Panc1 (cell line): ENCODE measurements around the gene MEIOC. TPM values are rescaled to one million over a fixed set of nuclear protein-coding genes. Genes with fewer than 3 reads are reported as not detected.

Experiments used
- ATAC-seq: fragments of 200-7000 bp; cut with Tn5 transposase; 2 replicates; pipeline ENCODE4 v1.9.1; 2020; ENCODE audit warnings: mild to moderate bottlenecking, moderate library complexity
- BruUV-seq: library from RNA; stranded (reverse); fragments of 400-500 nt; replicated peaks from 2 replicates; lab custom pipeline; 2021; lab: Mats Ljungman, UMichigan
- CTCF ChIA-PET: fragments of 300-600 bp; sonication (Branson Sonifier 250); formaldehyde crosslinking; loops from one replicate; lab custom pipeline; 2022; ENCODE audit warnings: antibody characterized with exemption; lab: Charles Lee
- POLR2A ChIA-PET: fragments of 300-600 bp; sonication (Branson Sonifier 250); formaldehyde crosslinking; loops from one replicate; lab custom pipeline; 2022; ENCODE audit warnings: antibody characterized with exemption; lab: Charles Lee
- DNase-seq: peaks from one replicate; pipeline ENCODE4 v3.0.0-alpha.2; 2010; ENCODE audit warnings: low read depth, low spot score
- H3K27ac ChIP-seq: 2 replicates; pipeline ENCODE4 v1.5.1; 2011; ENCODE audit warnings: mild to moderate bottlenecking, low read length, inconsistent platforms
- H3K27me3 ChIP-seq: fragments of 200-500 bp; sonication (Bioruptor generic); 2 replicates; pipeline ENCODE4 v1.6.0; 2014; ENCODE audit warnings: low read length, inconsistent platforms; ENCODE audit not compliant: control insufficient read depth, insufficient read depth
- H3K36me3 ChIP-seq: fragments of 200-500 bp; sonication (Bioruptor generic); 2 replicates; pipeline ENCODE4 v1.5.1; 2014; ENCODE audit warnings: inconsistent platforms, mild to moderate bottlenecking, low read length, moderate library complexity; ENCODE audit not compliant: control insufficient read depth, insufficient read depth
- H3K4me1 ChIP-seq: 2 replicates; pipeline ENCODE4 v1.5.1; 2011; ENCODE audit warnings: inconsistent platforms, mild to moderate bottlenecking, low read length, moderate library complexity; ENCODE audit not compliant: control insufficient read depth, insufficient read depth
- H3K4me3 ChIP-seq, 2 experiments: 2 replicates each; pipeline ENCODE4 v1.5.1; 2011 to 2012; ENCODE audit warnings: low read depth in 2 of 2, low read length in 2 of 2, mild to moderate bottlenecking in 2 of 2, inconsistent platforms in 1 of 2, moderate library complexity in 1 of 2
- H3K9me3 ChIP-seq: fragments of 200-500 bp; sonication (Bioruptor generic); 2 replicates; pipeline ENCODE4 v1.5.1; 2014; ENCODE audit warnings: low read depth, mild to moderate bottlenecking, inconsistent platforms, low read length, moderate library complexity; ENCODE audit not compliant: control insufficient read depth, insufficient read depth
- CTCF ChIP-seq: fragments of 450-650 bp; IDR thresholded peaks from 2 replicates; pipeline ENCODE4 v1.5.1; 2017; ENCODE audit warnings: mild to moderate bottlenecking
- POLR2AphosphoS5 ChIP-seq: IDR thresholded peaks from 2 replicates; pipeline ENCODE4 v1.6.1; 2012; ENCODE audit warnings: mild to moderate bottlenecking, low read depth, low read length, moderate library complexity
- REST ChIP-seq, 2 experiments: IDR thresholded peaks; 2 replicates each; pipeline ENCODE4 v1.6.1; 2011 to 2012; ENCODE audit warnings: low read depth in 2 of 2, control low read depth in 1 of 2, low read length in 1 of 2, mild to moderate bottlenecking in 1 of 2, moderate library complexity in 1 of 2; ENCODE audit not compliant: insufficient read depth in 1 of 2
- SIN3A ChIP-seq: IDR thresholded peaks from 2 replicates; pipeline ENCODE4 v1.6.1; 2012; ENCODE audit warnings: low read depth, mild to moderate bottlenecking, low read length, moderate library complexity, borderline replicate concordance; ENCODE audit not compliant: insufficient read depth
- TCF7L2 ChIP-seq: IDR thresholded peaks from 2 replicates; pipeline ENCODE4 v1.6.1; 2011; ENCODE audit warnings: mild to moderate bottlenecking, low read depth, low read length, inconsistent platforms
- in situ Hi-C: cut with HindIII; loops from 2 replicates; pipeline ENCODE4 v1.10.0; 2016; ENCODE audit warnings: low sequenced_read_pairs, low pct_unique_long_range_greater_than_20kb
- intact Hi-C: fragments of 100-400 bp; cut with micrococcal nuclease; formaldehyde crosslinking; loops from one replicate; pipeline ENCODE4 v1.10.0; 2022; ENCODE audit not compliant: unreplicated experiment
- total RNA-seq: library from RNA; stranded (reverse); gene quantifications from one replicate; pipeline ENCODE4 v1.2.1, GENCODE V29; 2021; ENCODE audit not compliant: unreplicated experiment

Gene MEIOC
- total RNA-seq, 1 experiment from 2014 or later: 0.82 TPM

- ChIA-PET CTCF (no interaction called here), POLR2A (interaction anchor here (0.6 kb wide), 1 partner anchor 11 kb away, joined by 7 read pairs; no protein-coding TSS in a partner anchor)
- Histone ChIP-seq H3K27me3 (no peaks in the 10 kb centered on the region), H3K36me3 (no peaks in the 10 kb centered on the region), H3K4me1 (no peaks in the 10 kb centered on the region), H3K9me3 (no peaks in the 10 kb centered on the region), H3K4me3 (no peak overlapping the region), H3K27ac (no peak overlapping the region)
- in situ Hi-C loops (no loop called here), intact Hi-C loops (no loop called here)
- ATAC-seq (no peak), DNase-seq (no peak)
- TF ChIP-seq TCF7L2: no peak
- TF ChIP-seq REST (IDR thresholded peaks at IDR 0.05; ENCODE audit: insufficient read depth in 1 of 2, low read depth in 2 of 2, low read length in 1 of 2): no peak
- TF ChIP-seq POLR2AphosphoS5: no peak
- no peak for TF ChIP-seq CTCF
- TF ChIP-seq SIN3A: no peak
- no TSS peak for BruUV-seq
Observed at GRCh38 chr17:44663095-44663494, 6.8 kb downstream of the MEIOC start.

GRCh38 chr17:44664867-44665266 is 8.6 kb downstream of the MEIOC start:
- no peak for TF ChIP-seq SIN3A
- TF ChIP-seq TCF7L2: no peak
- no peak for TF ChIP-seq POLR2AphosphoS5
- no peak for TF ChIP-seq REST (IDR thresholded peaks at IDR 0.05; ENCODE audit: insufficient read depth in 1 of 2, low read depth in 2 of 2, low read length in 1 of 2)
- no peak for TF ChIP-seq CTCF
- no peak overlapping the region for H3K4me3 ChIP-seq
- H3K27me3 ChIP-seq: no peaks in the 10 kb centered on the region
- no peaks in the 10 kb centered on the region for H3K4me1 ChIP-seq
- CTCF ChIA-PET: interaction anchor here (0.7 kb wide), 1 partner anchor 85 kb away, joined by 4 read pairs; no protein-coding TSS in a partner anchor
- no peak for DNase-seq
- no TSS peak for BruUV-seq
- in situ Hi-C loops: no loop called here
- no peak overlapping the region for H3K27ac ChIP-seq
- H3K36me3 ChIP-seq: no peaks in the 10 kb centered on the region
- no peak for ATAC-seq
- intact Hi-C loops: no loop called here
- no peaks in the 10 kb centered on the region for H3K9me3 ChIP-seq
- POLR2A ChIA-PET: no interaction called here
